HEK293 (cell line): ENCODE measurements around the gene NUDT13.
A peak's percentile ranks its signal among the peaks of the same experiment; 100 is the strongest.

Source experiments
- AEBP2 ChIP-seq: fragments of 450-650 bp; formaldehyde crosslinking; IDR thresholded peaks from 2 replicates; pipeline ENCODE4 v1.5.1; 2016; ENCODE audit warnings: missing biosample characterization, missing genetic modification characterization, borderline replicate concordance
- GLI2 ChIP-seq: fragments of 450-650 bp; formaldehyde crosslinking; IDR thresholded peaks from 2 replicates; pipeline ENCODE4; 2017; ENCODE audit warnings: missing biosample characterization, missing genetic modification characterization, low read depth, borderline replicate concordance
- GLI4 ChIP-seq: fragments of 450-650 bp; formaldehyde crosslinking; IDR thresholded peaks from 2 replicates; pipeline ENCODE4 v1.5.1; 2016; ENCODE audit warnings: missing biosample characterization, missing genetic modification characterization
- HOXA7 ChIP-seq: sonication (generic); formaldehyde crosslinking; IDR thresholded peaks from 2 replicates; pipeline ENCODE4 v1.8.1; 2022; ENCODE audit warnings: missing genetic modification reagents, borderline replicate concordance
- KLF1 ChIP-seq: fragments of 450-650 bp; formaldehyde crosslinking; IDR thresholded peaks from 2 replicates; pipeline ENCODE4 v1.5.1; 2016; ENCODE audit warnings: missing biosample characterization, missing genetic modification characterization
- MEIS1 ChIP-seq: sonication (generic); formaldehyde crosslinking; IDR thresholded peaks from 2 replicates; pipeline ENCODE4 v1.8.1; 2022; ENCODE audit warnings: missing genetic modification reagents, mild to moderate bottlenecking, borderline replicate concordance
- OVOL3 ChIP-seq: fragments of 450-650 bp; formaldehyde crosslinking; IDR thresholded peaks from 2 replicates; pipeline ENCODE4 v1.5.1; 2016; ENCODE audit warnings: missing biosample characterization, missing genetic modification characterization
- PRDM2 ChIP-seq: fragments of 450-650 bp; formaldehyde crosslinking; IDR thresholded peaks from 2 replicates; pipeline ENCODE4 v1.5.1; 2016; ENCODE audit warnings: missing biosample characterization, missing genetic modification characterization, borderline replicate concordance
- REPIN1 ChIP-seq: fragments of 450-650 bp; formaldehyde crosslinking; IDR thresholded peaks from 2 replicates; pipeline ENCODE4 v1.5.1; 2017; ENCODE audit warnings: missing biosample characterization, missing genetic modification characterization, low read depth
- REST ChIP-seq: fragments of 450-650 bp; formaldehyde crosslinking; IDR thresholded peaks from 2 replicates; pipeline ENCODE4 v1.5.1; 2016; ENCODE audit warnings: missing biosample characterization, missing genetic modification characterization
- SCRT1 ChIP-seq: fragments of 450-650 bp; formaldehyde crosslinking; IDR thresholded peaks from 2 replicates; pipeline ENCODE4 v1.5.1; 2016; ENCODE audit warnings: missing biosample characterization, missing genetic modification characterization, borderline replicate concordance
- SP7 ChIP-seq: fragments of 450-650 bp; formaldehyde crosslinking; IDR thresholded peaks from 2 replicates; pipeline ENCODE4 v1.5.1; 2016; ENCODE audit warnings: missing biosample characterization, missing genetic modification characterization
- YY2 ChIP-seq: fragments of 450-650 bp; formaldehyde crosslinking; IDR thresholded peaks from 2 replicates; pipeline ENCODE4 v1.5.1; 2016; ENCODE audit warnings: missing biosample characterization, missing genetic modification characterization
- ZBTB1 ChIP-seq: fragments of 450-650 bp; formaldehyde crosslinking; IDR thresholded peaks from 2 replicates; pipeline ENCODE4 v1.5.1; 2016; ENCODE audit warnings: missing biosample characterization, missing genetic modification characterization
- ZBTB21 ChIP-seq: fragments of 450-650 bp; formaldehyde crosslinking; IDR thresholded peaks from 2 replicates; pipeline ENCODE4 v1.5.1; 2017; ENCODE audit warnings: missing biosample characterization, missing genetic modification characterization
- ZBTB44 ChIP-seq: fragments of 450-650 bp; IDR thresholded peaks from 2 replicates; pipeline ENCODE4 v1.5.1; 2018; ENCODE audit warnings: missing biosample characterization, mild to moderate bottlenecking, missing genetic modification characterization
- ZFP69B ChIP-seq: fragments of 450-650 bp; formaldehyde crosslinking; IDR thresholded peaks from 2 replicates; pipeline ENCODE4 v1.5.1; 2016; ENCODE audit warnings: missing biosample characterization, missing genetic modification characterization
- ZNF10 ChIP-seq: fragments of 450-650 bp; formaldehyde crosslinking; IDR thresholded peaks from 2 replicates; pipeline ENCODE4 v1.5.1; 2017; ENCODE audit warnings: missing biosample characterization, missing genetic modification characterization
- ZNF138 ChIP-seq: fragments of 450-650 bp; formaldehyde crosslinking; IDR thresholded peaks from 2 replicates; pipeline ENCODE4 v1.5.1; 2016; ENCODE audit warnings: missing biosample characterization, missing genetic modification characterization, borderline replicate concordance
- ZNF140 ChIP-seq: fragments of 450-650 bp; formaldehyde crosslinking; IDR thresholded peaks from 2 replicates; pipeline ENCODE4 v1.5.1; 2016; ENCODE audit warnings: missing biosample characterization, missing genetic modification characterization
- ZNF391 ChIP-seq: fragments of 450-650 bp; formaldehyde crosslinking; IDR thresholded peaks from 2 replicates; pipeline ENCODE4 v1.5.1; 2016; ENCODE audit warnings: low read depth, missing biosample characterization, missing genetic modification characterization, borderline replicate concordance
- ZNF514 ChIP-seq: fragments of 450-650 bp; formaldehyde crosslinking; IDR thresholded peaks from 2 replicates; pipeline ENCODE4 v1.5.1; 2016; ENCODE audit warnings: missing biosample characterization, missing genetic modification characterization
- ZNF555 ChIP-seq: fragments of 450-650 bp; formaldehyde crosslinking; conservative IDR thresholded peaks from 2 replicates; pipeline ENCODE4 v1.5.1; 2017; ENCODE audit warnings: missing biosample characterization, mild to moderate bottlenecking, missing genetic modification characterization, inconsistent platforms
- ZNF626 ChIP-seq: fragments of 450-650 bp; sonication (Bioruptor Pico); formaldehyde crosslinking; IDR thresholded peaks from 2 replicates; pipeline ENCODE4 v1.5.1; 2018; ENCODE audit warnings: missing biosample characterization, missing genetic modification characterization, inconsistent platforms
- ZNF670 ChIP-seq: fragments of 450-650 bp; formaldehyde crosslinking; IDR thresholded peaks from 2 replicates; pipeline ENCODE4 v1.5.1; 2016; ENCODE audit warnings: missing biosample characterization, missing genetic modification characterization, low read depth
- ZNF768 ChIP-seq: fragments of 450-650 bp; formaldehyde crosslinking; IDR thresholded peaks from 2 replicates; pipeline ENCODE4 v1.5.1; 2018; ENCODE audit warnings: missing biosample characterization, mild to moderate bottlenecking, missing genetic modification characterization
- ZNF792 ChIP-seq: fragments of 450-650 bp; formaldehyde crosslinking; IDR thresholded peaks from 2 replicates; pipeline ENCODE4 v1.5.1; 2016; ENCODE audit warnings: missing biosample characterization, missing genetic modification characterization
- ZXDB ChIP-seq: fragments of 450-650 bp; formaldehyde crosslinking; IDR thresholded peaks from 2 replicates; pipeline ENCODE4 v1.5.1; 2016; ENCODE audit warnings: missing biosample characterization, missing genetic modification characterization

NUDT13 gene

GRCh38 chr10:73167783-73168464 lies 57.7 kb downstream of the NUDT13 start, which contains the start of the genes ECD and FAM149B1 (continued):
- TF ChIP-seq ZNF626, result no peak
- 0 out of 2 replicates have a peak, but pooled peaks have one; percentile 47 for TF ChIP-seq ZNF10 (tag by site-specific recombination)
- peak; percentile 96 for TF ChIP-seq ZBTB21
- TF ChIP-seq ZNF514 (tag by site-specific recombination), result no peak
- TF ChIP-seq SCRT1, result no peak
- TF ChIP-seq ZNF768, result no peak
- 0 out of 2 replicates have a peak, but pooled peaks have one; percentile 45 for TF ChIP-seq ZFP69B (tag by site-specific recombination)
- TF ChIP-seq REPIN1 (tag by site-specific recombination), result no peak
- no peak for TF ChIP-seq ZNF792 (tag by site-specific recombination)
- TF ChIP-seq GLI2 (tag by site-specific recombination), result no peak
- no peak for TF ChIP-seq REST
- TF ChIP-seq ZNF140, result no peak
- TF ChIP-seq OVOL3 (tag by site-specific recombination), result no peak
- no peak for TF ChIP-seq ZBTB1 (tag by site-specific recombination)
- no peak for TF ChIP-seq ZBTB44
- no peak for TF ChIP-seq AEBP2
- no peak for TF ChIP-seq MEIS1
- TF ChIP-seq HOXA7 (CRISPR knock-in tag), result no peak
- TF ChIP-seq PRDM2 (tag by site-specific recombination), result no peak
- peak; percentile 94 for TF ChIP-seq ZXDB (tag by site-specific recombination)
- TF ChIP-seq KLF1, result no peak; the same call in 1 of the 2 replicates
- TF ChIP-seq YY2 (tag by site-specific recombination), result no peak
- peak; percentile 81; the same call in 1 of the 2 replicates for TF ChIP-seq ZNF391 (tag by site-specific recombination)
- TF ChIP-seq GLI4 (tag by site-specific recombination), result no peak
- no peak for TF ChIP-seq ZNF138 (tag by site-specific recombination)
- TF ChIP-seq ZNF670 (tag by site-specific recombination), result no peak
- TF ChIP-seq SP7 (tag by site-specific recombination), result peak; percentile 70
- no peak for TF ChIP-seq ZNF555 (tag by site-specific recombination)
